Liver (tissue), 9 donors: ENCODE measurements around the gene EGLN1. TPM values are rescaled to one million over a fixed set of nuclear protein-coding genes. Genes with fewer than 3 reads are reported as not detected.

ENCODE experiments used
- DNase-seq: peaks from one replicate; pipeline ENCODE4 v3.0.0-alpha.2; 2017; ENCODE audit warnings: low spot score
- H3K27ac ChIP-seq, 2 donors: one replicate each; pipeline ENCODE4 v1.7.0; 2013; ENCODE audit warnings: inconsistent platforms in 2 of 2, low read length in 2 of 2, control low read depth in 1 of 2, low read depth in 1 of 2, mild to moderate bottlenecking in 1 of 2
- H3K27me3 ChIP-seq, 4 donors: one replicate each; pipeline versions ENCODE4 v1.6.1 to v1.7.0; 2013; ENCODE audit warnings: low read length in 3 of 4, inconsistent platforms in 1 of 4, mild to moderate bottlenecking in 1 of 4, moderate library complexity in 1 of 4; ENCODE audit not compliant: control insufficient read depth in 4 of 4, insufficient read depth in 4 of 4
- H3K36me3 ChIP-seq, 4 donors: one replicate each; pipeline versions ENCODE4 v1.6.1 to v1.7.0; 2013; ENCODE audit warnings: low read length in 3 of 4, mild to moderate bottlenecking in 3 of 4, low read depth in 1 of 4, moderate library complexity in 1 of 4; ENCODE audit not compliant: control insufficient read depth in 4 of 4, insufficient read depth in 3 of 4
- H3K4me1 ChIP-seq, 4 donors: one replicate each; pipeline versions ENCODE4 v1.6.1 to v1.7.0; 2013; ENCODE audit warnings: low read length in 3 of 4, mild to moderate bottlenecking in 3 of 4, moderate library complexity in 1 of 4; ENCODE audit not compliant: control insufficient read depth in 4 of 4, insufficient read depth in 4 of 4
- H3K4me3 ChIP-seq, 3 donors: one replicate each; pipeline versions ENCODE4 v1.6.1 to v1.7.0; 2013; ENCODE audit warnings: low read length in 3 of 3, control low read depth in 1 of 3, low read depth in 1 of 3, mild to moderate bottlenecking in 1 of 3
- H3K9ac ChIP-seq, 2 donors: one replicate each; pipeline ENCODE4 v1.7.0; 2013; ENCODE audit warnings: low read length in 2 of 2, mild to moderate bottlenecking in 2 of 2, moderate library complexity in 2 of 2, control low read depth in 1 of 2, low read depth in 1 of 2
- H3K9me3 ChIP-seq, 4 donors: one replicate each; pipeline versions ENCODE4 v1.6.1 to v1.7.0; 2013; ENCODE audit warnings: low read length in 3 of 4; ENCODE audit not compliant: control insufficient read depth in 4 of 4
- ATF3 ChIP-seq: IDR thresholded peaks from 2 replicates; pipeline ENCODE4 v1.6.1; 2016; ENCODE audit warnings: antibody characterized with exemption
- CTCF ChIP-seq: fragments of 150-350 bp; IDR thresholded peaks from 2 replicates; pipeline ENCODE4 v1.5.1; 2017; ENCODE audit warnings: improper control_type of control experiment, low read depth, low read length; ENCODE audit not compliant: missing input control
- EGR1 ChIP-seq, 2 donors: IDR thresholded peaks; 2 replicates each; pipeline ENCODE4 v1.6.1; 2016 to 2018; ENCODE audit warnings: antibody characterized with exemption in 2 of 2, low read depth in 2 of 2
- FOXA1 ChIP-seq: IDR thresholded peaks from 2 replicates; pipeline ENCODE4 v1.6.1; 2016; ENCODE audit warnings: antibody characterized with exemption
- FOXA2 ChIP-seq: IDR thresholded peaks from 2 replicates; pipeline ENCODE4 v1.6.1; 2016; ENCODE audit warnings: antibody characterized with exemption
- GABPA ChIP-seq, 2 donors: IDR thresholded peaks in 1 of 2; conservative IDR thresholded peaks in 1 of 2; 2 replicates each; pipeline ENCODE4 v1.6.1; 2016; ENCODE audit warnings: antibody characterized with exemption in 2 of 2, mild to moderate bottlenecking in 1 of 2, moderate library complexity in 1 of 2
- HNF4A ChIP-seq, 2 donors: conservative IDR thresholded peaks; 2 replicates each; pipeline ENCODE4 v1.6.1; 2016; ENCODE audit warnings: antibody characterized with exemption in 2 of 2, mild to moderate bottlenecking in 2 of 2
- HNF4G ChIP-seq: IDR thresholded peaks from 2 replicates; pipeline ENCODE4 v1.6.1; 2016; ENCODE audit warnings: antibody characterized with exemption
- JUND ChIP-seq, 2 donors: IDR thresholded peaks; 2 replicates each; pipeline ENCODE4 v1.6.1; 2016; ENCODE audit warnings: antibody characterized with exemption in 2 of 2
- MAX ChIP-seq: IDR thresholded peaks from 2 replicates; pipeline ENCODE4 v1.6.1; 2016; ENCODE audit warnings: antibody characterized with exemption
- NR2F2 ChIP-seq: IDR thresholded peaks from 2 replicates; pipeline ENCODE4 v1.6.1; 2016; ENCODE audit warnings: antibody characterized with exemption
- RAD21 ChIP-seq, 2 donors: IDR thresholded peaks; 2 replicates each; pipeline ENCODE4 v1.6.1; 2016; ENCODE audit warnings: antibody characterized with exemption in 2 of 2, mild to moderate bottlenecking in 2 of 2
- REST ChIP-seq: IDR thresholded peaks from 2 replicates; pipeline ENCODE4 v1.6.1; 2016; ENCODE audit warnings: antibody characterized with exemption, mild to moderate bottlenecking
- RXRA ChIP-seq, 2 donors: IDR thresholded peaks; 2 replicates each; pipeline ENCODE4 v1.6.1; 2017 to 2018; ENCODE audit warnings: antibody characterized with exemption in 2 of 2, mild to moderate bottlenecking in 1 of 2
- SP1 ChIP-seq: IDR thresholded peaks from 2 replicates; pipeline ENCODE4 v1.6.1; 2018; ENCODE audit warnings: antibody characterized with exemption, mild to moderate bottlenecking
- TAF1 ChIP-seq: conservative IDR thresholded peaks from 2 replicates; pipeline ENCODE4 v1.6.1; 2016; ENCODE audit warnings: antibody characterized with exemption, mild to moderate bottlenecking
- YY1 ChIP-seq: IDR thresholded peaks from 2 replicates; pipeline ENCODE4 v1.6.1; 2016; ENCODE audit warnings: antibody characterized with exemption, mild to moderate bottlenecking
- ZBTB33 ChIP-seq: IDR thresholded peaks from 2 replicates; pipeline ENCODE4 v1.6.1; 2016; ENCODE audit warnings: antibody characterized with exemption
- WGBS: extraction: QIAGEN DNeasy Blood & Tissue Kit; methylation state at CpG from one replicate; pipeline ENCODE4 v1.1.7; 2013; 5-methylcytosine and 5-hydroxymethylcytosine counted together
- polyA plus RNA-seq, 2 donors: library from polyadenylated mRNA; stranded (reverse) in 1 of 2; unstranded in 1 of 2; fragments of 200-250 nt in 1 of 2; fragments of >200 nt in 1 of 2; fragmentation: Nextera tagmentation in 1 of 2; extraction: Ambion mirVana in 1 of 2; gene quantifications; one replicate each; pipeline versions ENCODE4 v1.2.1 to v1.2.3, GENCODE V29; 2013 to 2015
- total RNA-seq, 2 donors: library from RNA; depleted of rRNA; stranded (reverse); fragments of >200 nt; gene quantifications; one replicate each; pipeline ENCODE4 v1.2.3, GENCODE V29; 2014
- donor health status: healthy.
- donor health status: healthy.
- donor health status: healthy.
- donor health status: healthy.
- donor health status: healthy.

The EGLN1 gene
- total and polyA plus RNA-seq, 4 donors, result 7.2 to 44.8 (median 22.2) TPM

GRCh38 chr1:231338270-231339128, 83.6 kb downstream of the EGLN1 start, which contains the start of gene SPRTN:
Gene SPRTN, plus strand, starts transcription at chr1:231338293. Its CDS starts 91 bp downstream, at chr1:231338384.
- TF ChIP-seq FOXA1 (no peak), ATF3 (peak; percentile 4), CTCF (no peak), TAF1 (no peak), NR2F2 (no peak)
- Histone ChIP-seq H3K36me3 (no peaks in the 10 kb centered on the region), H3K27ac (peak within 1 kb of the TSS; percentile 84 to 92), H3K27me3 (no peaks in the 10 kb centered on the region), H3K9ac (peak within 1 kb of the TSS; percentile 79 to 85), H3K4me3 (peak within 1 kb of the TSS; percentile 77 to 96 (median 95)), H3K9me3 (no peaks in the 10 kb centered on the region), H3K4me1 (peaks cover 7 to 49% (median 42%) of the 10 kb centered on the region in 4 donors)
- WGBS, result under 1% methylated on average over 43 of the region's 43 CpGs
- DNase-seq, result no peak

GRCh38 chr1:231337472-231338269, 84.4 kb downstream of the EGLN1 start, which contains the start of gene EXOC8:
Gene EXOC8, minus strand, starts transcription at chr1:231337852. Its CDS starts 107 bp downstream, at chr1:231337745.
- Histone ChIP-seq H3K36me3 (no peaks in the 10 kb centered on the region), H3K9me3 (no peaks in the 10 kb centered on the region), H3K4me3 (peak within 1 kb of the TSS; percentile 77 to 96 (median 95)), H3K27ac (peak within 1 kb of the TSS; percentile 84 to 92), H3K4me1 (peaks cover 8 to 53% (median 47%) of the 10 kb centered on the region in 4 donors), H3K9ac (peak within 1 kb of the TSS; percentile 79 to 85), H3K27me3 (no peaks in the 10 kb centered on the region)
- peak in 1 of 2 donors; percentile 20 for TF ChIP-seq RAD21 (IDR thresholded peaks at IDR 0.05)
- peak; percentile 97 for TF ChIP-seq TAF1
- TF ChIP-seq NR2F2, result no peak
- no peak for TF ChIP-seq RXRA (IDR thresholded peaks at IDR 0.05)
- TF ChIP-seq SP1, result no peak
- TF ChIP-seq CTCF, result no peak
- TF ChIP-seq FOXA2, result no peak
- TF ChIP-seq EGR1 (IDR thresholded peaks at IDR 0.05; ENCODE audit: low read depth in 2 of 2), result no peak
- TF ChIP-seq HNF4A (conservative IDR thresholded peaks at IDR 0.05), result no peak
- peak; percentile 99 for TF ChIP-seq ZBTB33
- no peak for TF ChIP-seq MAX
- TF ChIP-seq HNF4G, result no peak
- peak; percentile 14 for TF ChIP-seq ATF3
- TF ChIP-seq FOXA1, result no peak
- TF ChIP-seq YY1, result peak; percentile 79
- no peak for TF ChIP-seq REST
- TF ChIP-seq JUND (IDR thresholded peaks at IDR 0.05), result no peak
- peak in 1 of 2 donors; percentile 83 for TF ChIP-seq GABPA (IDR thresholded peaks at IDR 0.05 in 1 of 2, conservative IDR thresholded peaks at IDR 0.05 in 1 of 2)
- DNase-seq, result peak; percentile 98
- under 1% methylated on average over 74 of the region's 74 CpGs for WGBS
